Psoas muscle (tissue), 8 donors: ENCODE results near the gene SARDH. TPM values are rescaled to one million over a fixed set of nuclear protein-coding genes. Genes with fewer than 3 reads are reported as not detected.

Experiments used
- ATAC-seq, 4 donors: fragments of 200-7000 bp; cut with Tn5 transposase; one replicate each; pipeline ENCODE4 v1.9.1; 2020; ENCODE audit warnings: moderate library complexity in 3 of 4, mild to moderate bottlenecking in 2 of 4
- DNase-seq, 2 donors: peaks; one replicate each; pipeline ENCODE4 v3.0.0-alpha.2; 2020
- H3K27ac ChIP-seq: fragments of 200-600 bp; one replicate; pipeline ENCODE4 v1.8.0; 2022
- H3K27me3 ChIP-seq, 3 donors: fragments of 200-600 bp in 1 of 3; one replicate each; pipeline versions ENCODE4 v1.6.1 to v1.8.0; 2013 to 2022; ENCODE audit warnings: low read length in 2 of 3, mild to moderate bottlenecking in 2 of 3, moderate library complexity in 1 of 3; ENCODE audit not compliant: insufficient read depth in 3 of 3
- H3K36me3 ChIP-seq, 2 donors: fragments of 200-600 bp in 1 of 2; one replicate each; pipeline versions ENCODE4 v1.6.1 to v1.8.0; 2013 to 2022; ENCODE audit warnings: low read depth in 1 of 2, mild to moderate bottlenecking in 1 of 2, moderate library complexity in 1 of 2; ENCODE audit not compliant: insufficient read depth in 1 of 2
- H3K4me1 ChIP-seq: fragments of 200-600 bp; one replicate; pipeline ENCODE4 v1.8.0; 2022
- H3K4me3 ChIP-seq: fragments of 200-600 bp; one replicate; pipeline ENCODE4 v1.8.0; 2022; ENCODE audit warnings: mild to moderate bottlenecking
- H3K9me3 ChIP-seq: fragments of 200-600 bp; one replicate; pipeline ENCODE4 v1.8.0; 2022
- WGBS, 3 donors: extraction: QIAGEN DNeasy Blood & Tissue Kit; methylation state at CpG; one replicate each; pipeline versions ENCODE4 v1.1.6 to v1.1.7; 2013; 5-methylcytosine and 5-hydroxymethylcytosine counted together
- intact Hi-C, 2 donors: fragments of 100-400 bp; cut with DNase I; formaldehyde crosslinking; loops; one replicate each; pipeline versions ENCODE4 v1.11.0 to v1.14.2; 2022
- polyA plus RNA-seq, 3 donors: library from polyadenylated mRNA; stranded (reverse); fragments of 200-250 nt; gene quantifications; one replicate each; pipeline ENCODE4 v1.2.3, GENCODE V29; 2013
- total RNA-seq, 4 donors: library from RNA; stranded (reverse); fragmentation: NEBNext Ultra II Directional in 2 of 4; extraction: Animal tissue kit (Norgen Biotek cat#: 25700) in 2 of 4; gene quantifications; one replicate each; pipeline versions ENCODE4 v1.2.1 to v1.2.4, GENCODE V29; 2021 to 2023
- TF ChIP-seq, protein P1 (sequence below): fragments of 200-600 bp; IDR thresholded peaks from one replicate; pipeline ENCODE4 v1.8.0; 2022; ENCODE audit warnings: antibody characterized with exemption
- donor health status: healthy with polysubstance abuse.
- donor health status: DM: no; HTN: no; CAD: no; lungs with moderate emphysema.
- donor health status: Bipolar disorder and iron deficiency.
- donor health status: healthy.
- donor health status: DM: yes; HTN: yes; CAD: no.
- donor health status: DM: no; HTN: no; CAD: no.
- donor health status: DM: no; HTN: no; CAD: no.
- donor health status: DM: yes; HTN: yes; CAD: no.

Gene SARDH
- total and polyA plus RNA-seq, 7 donors = 0.16 to 2.5 (median 0.62) TPM

DNA sequence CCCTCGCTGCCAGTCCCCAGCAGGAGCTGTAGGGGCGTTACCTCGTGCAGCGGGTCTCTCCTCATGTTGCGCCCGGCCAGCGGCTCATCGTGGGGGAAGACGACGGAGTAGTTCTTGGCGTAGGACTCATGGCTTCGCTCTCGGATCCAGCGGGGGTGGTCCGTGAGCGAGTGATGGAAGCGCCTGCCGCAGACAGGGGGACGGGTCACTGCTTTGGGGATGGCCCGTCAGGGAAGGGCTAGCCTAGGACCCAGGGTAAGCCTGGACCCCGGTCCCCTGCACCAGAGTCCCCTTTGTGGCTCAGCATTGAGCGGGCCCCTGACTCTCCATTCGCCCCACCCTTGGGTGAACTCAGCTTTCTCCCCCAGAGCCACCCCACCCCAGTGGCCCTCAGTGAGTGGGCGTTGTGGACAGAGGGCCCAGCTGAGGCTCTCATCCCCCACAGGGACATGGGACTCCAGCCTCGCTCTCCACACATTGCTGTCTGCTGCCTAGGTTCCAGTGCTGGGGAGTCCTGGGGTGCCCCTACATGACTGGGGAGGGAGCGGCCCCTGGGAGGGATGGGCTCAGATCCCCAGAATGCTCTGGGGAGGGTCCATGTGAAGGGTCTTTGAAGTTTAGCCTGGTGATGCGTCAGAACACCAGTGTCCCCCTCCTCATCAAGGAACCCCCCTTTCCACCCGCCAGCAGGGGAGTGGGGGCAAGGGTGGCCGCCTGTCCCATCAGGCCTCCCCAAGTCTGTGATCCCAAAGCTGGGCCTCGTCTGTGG is 29.7 kb downstream of the SARDH start:
- ATAC-seq (no peak), DNase-seq (peak in 1 of 2 donors; percentile 48)
- intact Hi-C loops = no loop called here
- peaks cover 0 to 26% (median 2%) of the 10 kb centered on the region in 3 donors for H3K27me3 ChIP-seq
- H3K9me3 ChIP-seq = no peaks in the 10 kb centered on the region
- TF ChIP-seq, protein P1, sequence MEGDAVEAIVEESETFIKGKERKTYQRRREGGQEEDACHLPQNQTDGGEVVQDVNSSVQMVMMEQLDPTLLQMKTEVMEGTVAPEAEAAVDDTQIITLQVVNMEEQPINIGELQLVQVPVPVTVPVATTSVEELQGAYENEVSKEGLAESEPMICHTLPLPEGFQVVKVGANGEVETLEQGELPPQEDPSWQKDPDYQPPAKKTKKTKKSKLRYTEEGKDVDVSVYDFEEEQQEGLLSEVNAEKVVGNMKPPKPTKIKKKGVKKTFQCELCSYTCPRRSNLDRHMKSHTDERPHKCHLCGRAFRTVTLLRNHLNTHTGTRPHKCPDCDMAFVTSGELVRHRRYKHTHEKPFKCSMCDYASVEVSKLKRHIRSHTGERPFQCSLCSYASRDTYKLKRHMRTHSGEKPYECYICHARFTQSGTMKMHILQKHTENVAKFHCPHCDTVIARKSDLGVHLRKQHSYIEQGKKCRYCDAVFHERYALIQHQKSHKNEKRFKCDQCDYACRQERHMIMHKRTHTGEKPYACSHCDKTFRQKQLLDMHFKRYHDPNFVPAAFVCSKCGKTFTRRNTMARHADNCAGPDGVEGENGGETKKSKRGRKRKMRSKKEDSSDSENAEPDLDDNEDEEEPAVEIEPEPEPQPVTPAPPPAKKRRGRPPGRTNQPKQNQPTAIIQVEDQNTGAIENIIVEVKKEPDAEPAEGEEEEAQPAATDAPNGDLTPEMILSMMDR = no peak
- H3K4me3 ChIP-seq = no peak overlapping the region
- no peaks in the 10 kb centered on the region for H3K4me1 ChIP-seq
- H3K36me3 ChIP-seq = no peaks in the 10 kb centered on the region
- 92 to 95% (median 93%) methylated on average over 30 of the region's 30 CpGs for WGBS, 3 donors
- no peak overlapping the region for H3K27ac ChIP-seq

DNA sequence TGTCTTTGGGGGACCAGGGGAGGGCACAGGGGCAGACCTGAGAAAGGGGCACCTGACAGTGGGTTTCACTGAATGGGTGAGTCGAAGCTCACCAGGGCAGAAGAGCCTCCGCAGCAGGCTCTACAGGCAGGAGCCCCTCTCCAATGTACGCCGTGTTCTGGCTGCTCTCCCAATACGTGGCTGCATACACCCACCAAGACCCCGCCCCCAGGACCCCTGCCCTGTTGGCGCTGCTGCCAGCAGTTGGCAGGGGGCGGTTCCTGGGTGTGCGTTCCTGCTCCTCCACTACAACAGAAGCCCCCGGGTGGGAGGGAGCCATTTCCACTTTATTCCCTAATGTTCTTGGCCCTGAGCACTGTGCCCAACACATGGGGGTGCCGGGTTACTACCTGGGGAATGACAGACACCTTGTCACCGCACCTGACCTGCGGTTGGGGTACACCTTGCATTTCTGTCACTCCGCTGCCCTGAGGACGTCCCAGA is 30.3 kb downstream of the SARDH start:
- intact Hi-C loops = no loop called here
- H3K4me3 ChIP-seq = no peak overlapping the region
- WGBS, 3 donors = 86 to 95% (median 89%) methylated on average over 13 to 15 of the region's 15 CpGs
- peaks cover 0 to 27% (median 3%) of the 10 kb centered on the region in 3 donors for H3K27me3 ChIP-seq
- TF ChIP-seq, protein P1 = no peak
- H3K9me3 ChIP-seq = no peaks in the 10 kb centered on the region
- H3K27ac ChIP-seq = no peak overlapping the region
- no peaks in the 10 kb centered on the region for H3K36me3 ChIP-seq
- no peak for ATAC-seq
- no peaks in the 10 kb centered on the region for H3K4me1 ChIP-seq
- DNase-seq = peak in 1 of 2 donors; percentile 38

DNA sequence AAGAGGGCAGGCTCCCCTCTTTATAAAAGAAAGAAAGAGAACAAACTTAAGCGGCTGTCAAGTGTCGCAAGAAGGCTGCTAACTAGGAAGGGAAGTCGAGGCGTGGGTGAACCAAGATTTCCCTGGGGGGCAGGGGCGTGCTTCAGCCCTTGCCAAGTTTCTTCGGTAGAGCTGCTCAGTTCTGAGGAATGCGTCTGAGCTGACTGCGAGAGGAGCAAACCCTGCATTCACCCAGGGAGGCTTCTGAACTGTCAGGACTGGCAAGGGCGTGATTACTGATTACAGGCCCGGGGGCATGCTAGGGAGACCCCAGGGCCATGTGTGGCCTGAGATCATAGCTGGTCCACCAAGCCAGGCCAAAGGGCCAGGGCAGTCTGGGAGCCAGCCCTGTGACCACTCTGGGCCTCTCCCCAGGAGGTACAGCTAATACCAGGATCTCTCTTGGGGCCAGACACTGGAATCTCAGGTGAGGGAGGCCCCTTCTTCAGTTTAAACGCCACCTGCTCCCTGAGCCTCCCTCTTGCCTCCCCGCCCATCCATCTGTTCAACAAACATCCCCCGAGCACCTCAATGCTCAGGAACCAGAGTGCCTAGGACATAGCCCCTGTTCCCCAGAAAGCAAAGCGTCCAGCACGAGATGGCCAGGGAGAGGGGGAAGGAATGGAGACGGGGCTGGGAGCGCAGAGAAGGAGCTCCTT is 30.9 kb downstream of the SARDH start:
- DNase-seq = peak; percentile 51 to 80
- peak in 3 of 4 donors; percentile 28 to 66 (median 50) for ATAC-seq
- Histone ChIP-seq H3K36me3 (no peaks in the 10 kb centered on the region), H3K27ac (peak overlapping the region; percentile 30), H3K9me3 (no peaks in the 10 kb centered on the region), H3K27me3 (peaks cover 0 to 28% (median 7%) of the 10 kb centered on the region in 3 donors), H3K4me3 (no peak overlapping the region), H3K4me1 (no peaks in the 10 kb centered on the region)
- 78 to 82% (median 80%) methylated on average over 17 of the region's 17 CpGs for WGBS, 3 donors
- TF ChIP-seq, protein P1 = no peak
- intact Hi-C loops = no loop called here

DNA sequence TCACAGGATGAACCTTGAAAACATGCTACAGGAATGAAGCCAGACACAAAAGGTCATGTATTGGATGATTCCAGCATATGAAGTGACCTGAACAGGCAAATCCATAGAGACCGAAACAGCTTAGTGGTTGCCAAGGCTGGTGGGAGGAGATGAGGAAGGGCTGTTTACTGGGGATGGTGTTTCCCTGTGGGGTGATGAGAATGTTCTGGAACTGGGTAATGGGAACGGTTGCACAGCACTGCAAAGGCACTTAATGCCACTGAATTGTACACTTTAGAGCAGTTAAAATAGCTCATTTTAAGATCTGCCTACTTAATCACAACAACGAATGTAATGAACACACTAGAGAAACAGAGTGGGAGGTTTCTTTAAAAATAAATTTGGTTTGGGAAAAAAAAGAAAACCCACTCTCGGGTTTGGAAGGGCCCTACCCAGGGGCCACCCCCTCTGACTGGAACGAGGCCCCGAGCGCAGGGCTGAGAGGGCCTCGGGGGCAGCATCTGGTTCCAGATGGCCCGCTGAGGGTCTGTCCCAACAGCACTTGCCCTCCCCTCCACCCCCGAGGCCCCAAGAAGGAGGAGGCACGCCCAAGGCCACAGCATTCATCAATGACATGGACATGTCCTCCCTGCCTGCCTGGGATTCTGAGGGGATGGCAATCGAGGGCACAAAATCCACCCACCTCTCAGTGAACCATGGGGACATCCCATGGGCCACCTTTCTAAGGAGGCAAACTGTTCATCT is 31.7 kb downstream of the SARDH start:
- Histone ChIP-seq H3K4me3 (no peak overlapping the region), H3K36me3 (no peaks in the 10 kb centered on the region), H3K9me3 (no peaks in the 10 kb centered on the region), H3K4me1 (no peaks in the 10 kb centered on the region), H3K27me3 (peaks cover 0 to 32% (median 9%) of the 10 kb centered on the region in 3 donors), H3K27ac (peak overlapping the region; percentile 23)
- intact Hi-C loops = no loop called here
- peak in 1 of 2 donors; percentile 57 for DNase-seq
- WGBS, 3 donors = 75 to 77% (median 75%) methylated on average over 12 of the region's 12 CpGs
- peak in 1 of 4 donors; percentile 37 for ATAC-seq
- TF ChIP-seq, protein P1 = no peak
